ENCODE data around the gene TBC1D2.

DNA sequence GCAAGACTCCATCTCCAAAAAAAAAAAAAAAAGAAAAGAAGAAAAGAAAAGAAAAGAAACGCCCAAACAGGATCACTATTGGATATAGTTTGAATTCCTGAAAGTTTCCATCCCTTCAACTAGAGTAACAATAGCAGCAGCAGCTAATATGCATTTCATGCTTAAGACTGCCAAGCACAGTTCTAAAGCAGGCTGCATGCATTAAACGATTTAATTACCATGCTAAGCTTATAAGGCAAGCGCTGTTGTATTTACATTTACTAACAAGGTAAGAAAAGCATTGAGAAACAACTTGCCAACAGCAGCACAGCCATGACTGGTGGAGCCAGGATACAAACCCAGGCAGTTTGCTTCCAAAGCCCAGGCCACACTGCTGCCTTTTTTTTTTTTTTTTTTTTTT is 13.0 kb downstream of the TBC1D2 start:
- no peak for TF ChIP-seq POLR2A (IDR thresholded peaks at IDR 0.05)
- TF ChIP-seq CTCF (IDR thresholded peaks at IDR 0.05): no peak

Data from body of pancreas (tissue), 4 donors.